Stimulated activated CD4-positive, alpha-beta T cell treated with anti-CD3 and anti-CD28 coated beads, Interleukin-12 subunit alpha, Interleukin-12 subunit beta, amount 100 ng/mL, for 4 hours (primary cell): ENCODE data around the gene OPN5.

ENCODE experiments used
- DNase-seq: peaks from one replicate; pipeline ENCODE4 v3.0.0-alpha.2; 2020

The OPN5 gene

GRCh38 chr6:47789553-47789952, 7.7 kb downstream of the OPN5 start:
- no peak for DNase-seq

- DNase-seq = no peak
These were observed 10.4 kb downstream of the OPN5 start for GRCh38 chr6:47792216-47792733.

- no peak for DNase-seq
These were observed 12.8 kb downstream of the OPN5 start for GRCh38 chr6:47794577-47795135.

- DNase-seq = no peak
These were observed 20.2 kb downstream of the OPN5 start for GRCh38 chr6:47801984-47802383.

- no peak for DNase-seq
These were observed 23.0 kb downstream of the OPN5 start for GRCh38 chr6:47804821-47805220.

DNA sequence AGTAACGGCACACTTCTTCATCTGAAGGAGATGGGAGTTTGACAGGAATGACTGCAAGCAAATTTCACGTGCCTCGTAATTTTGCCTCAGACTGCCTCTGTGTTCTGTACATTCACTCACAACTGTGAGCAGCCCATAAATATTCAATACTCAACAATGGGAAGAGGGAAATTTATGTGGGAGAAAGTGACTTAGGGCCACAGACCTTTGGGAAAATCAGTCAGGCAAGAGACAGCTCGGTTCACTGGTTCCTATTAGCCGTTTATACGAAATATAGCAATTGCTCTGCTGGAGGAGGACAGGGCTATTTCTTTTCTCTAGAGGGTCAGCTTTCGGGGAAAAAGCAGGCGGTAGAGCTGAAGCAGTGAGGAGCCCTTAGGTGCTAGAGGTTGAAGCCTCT, 28.0 kb downstream of the OPN5 start:
- DNase-seq = no peak

DNA sequence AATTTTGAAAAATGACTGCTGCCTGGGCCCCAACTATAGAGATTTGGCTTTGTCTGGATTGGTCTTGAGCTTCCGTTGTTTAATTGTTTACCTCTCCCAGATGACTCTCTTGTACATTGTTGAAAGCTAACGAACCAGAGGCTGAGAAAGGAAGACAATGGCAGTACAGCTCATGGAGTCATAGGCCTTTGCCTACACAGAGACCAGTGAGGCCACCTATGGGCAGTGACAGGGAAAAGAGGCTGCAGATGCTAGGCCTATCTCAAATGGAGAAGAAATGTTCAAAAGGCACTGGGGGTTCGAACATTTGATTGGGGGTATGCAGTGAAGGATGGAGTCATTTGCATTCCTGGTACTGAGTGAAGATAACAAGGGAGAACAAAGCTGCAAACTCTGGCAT, 29.1 kb downstream of the OPN5 start:
- no peak for DNase-seq

- no peak for DNase-seq
These were observed 29.6 kb downstream of the OPN5 start for GRCh38 chr6:47811443-47811842.

DNA sequence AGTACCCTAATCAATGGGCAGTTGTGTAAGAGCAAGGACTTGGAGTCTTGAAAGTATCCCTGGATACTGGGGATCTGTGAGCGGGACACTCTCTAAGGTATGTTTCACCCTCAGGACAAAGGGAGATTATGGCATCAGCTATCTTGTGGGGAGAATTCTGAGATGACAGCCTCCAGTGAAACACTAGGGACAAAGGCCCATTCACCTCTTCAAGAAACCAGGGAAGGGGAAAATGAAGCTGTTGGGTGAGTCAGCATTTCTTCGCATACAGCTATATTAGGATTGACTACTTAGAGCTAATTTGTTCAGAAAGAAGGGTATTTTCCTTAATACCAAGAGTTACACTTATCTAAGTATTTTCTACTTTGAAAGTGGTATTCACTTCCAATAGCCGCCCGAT, 35.9 kb downstream of the OPN5 start:
- no peak for DNase-seq

DNA sequence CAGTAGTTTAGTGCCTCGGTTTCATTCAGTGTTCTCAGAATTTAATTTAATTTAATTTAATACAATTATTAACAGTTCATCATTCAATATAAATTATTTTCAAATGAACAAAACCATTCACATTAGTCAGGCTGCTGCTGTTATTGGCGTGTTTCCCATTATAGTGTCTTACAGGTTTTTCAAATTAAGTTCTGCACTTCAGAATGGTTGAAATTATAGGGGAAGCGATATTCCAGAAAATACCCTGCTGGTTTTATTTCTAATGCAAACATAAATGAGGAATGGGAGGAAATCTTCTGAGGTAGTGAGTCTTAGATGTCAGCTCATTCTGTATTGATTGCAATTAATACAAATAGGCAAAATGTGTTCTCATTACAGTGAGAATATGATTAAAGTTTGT, 37.6 kb downstream of the OPN5 start:
- DNase-seq = no peak

DNA sequence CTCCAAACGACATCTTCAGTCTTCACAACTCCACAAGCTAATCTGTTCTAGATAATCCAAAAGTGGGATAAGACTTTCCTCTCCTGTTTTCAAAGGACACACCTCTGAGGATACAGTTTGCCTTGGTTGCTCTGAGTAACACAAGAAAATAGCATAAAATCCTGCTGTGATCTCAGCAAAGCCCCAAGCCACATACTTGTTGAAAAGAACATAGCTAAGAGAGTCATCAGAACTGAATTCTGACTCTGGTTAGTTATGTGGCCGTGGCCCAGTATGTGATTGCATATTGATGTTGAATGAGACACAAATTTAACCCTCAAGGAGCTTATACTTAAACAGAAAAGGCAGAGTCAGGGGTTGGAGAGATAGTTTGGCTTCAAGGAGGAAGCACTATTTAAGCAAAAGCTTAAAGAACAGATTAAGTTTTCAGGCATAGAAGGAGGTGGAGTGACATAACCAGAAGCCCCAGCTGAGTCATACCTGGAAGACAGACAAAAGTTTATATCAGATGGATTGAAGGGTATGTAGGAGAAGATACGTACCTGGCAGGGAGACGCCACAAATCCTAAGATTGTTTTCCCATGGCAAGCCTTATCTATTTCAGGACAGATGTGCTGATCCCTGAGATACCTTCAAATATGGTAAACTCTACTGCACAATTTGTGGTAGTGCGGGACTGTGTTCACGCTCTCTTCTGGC, 41.2 kb downstream of the OPN5 start:
- no peak for DNase-seq

- DNase-seq = no peak
These were observed 50.7 kb downstream of the OPN5 start for GRCh38 chr6:47832386-47833100.

- DNase-seq = no peak
These were observed 52.4 kb downstream of the OPN5 start for GRCh38 chr6:47834196-47834595.

GRCh38 chr6:47836046-47836445, 54.2 kb downstream of the OPN5 start:
- no peak for DNase-seq

GRCh38 chr6:47836639-47837038, 54.8 kb downstream of the OPN5 start:
- DNase-seq = no peak

GRCh38 chr6:47839645-47840044, 57.8 kb downstream of the OPN5 start:
- DNase-seq = no peak

GRCh38 chr6:47844881-47845280, 63.0 kb downstream of the OPN5 start:
- DNase-seq = no peak

DNA sequence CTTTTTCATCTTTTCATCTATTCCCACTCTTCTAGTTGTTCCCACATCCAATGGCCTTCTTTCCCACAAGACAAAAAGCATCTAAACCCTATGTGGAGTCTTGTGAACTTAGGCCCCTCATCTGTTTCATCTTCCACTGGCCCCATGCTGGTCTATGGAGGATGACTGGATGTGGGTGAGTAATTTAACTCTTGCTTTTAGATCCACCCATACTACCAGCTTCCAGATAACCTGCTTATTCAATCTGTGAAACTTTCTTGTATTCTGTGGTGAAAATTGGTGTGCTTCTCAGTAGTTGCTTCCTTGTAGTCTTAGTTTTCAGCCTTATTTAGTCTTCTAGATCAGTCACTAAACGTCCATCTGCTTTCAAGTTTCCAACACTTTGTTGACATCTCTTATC, 64.9 kb downstream of the OPN5 start:
- DNase-seq = no peak

GRCh38 chr6:47851091-47851490, 69.3 kb downstream of the OPN5 start:
- DNase-seq = no peak

DNA sequence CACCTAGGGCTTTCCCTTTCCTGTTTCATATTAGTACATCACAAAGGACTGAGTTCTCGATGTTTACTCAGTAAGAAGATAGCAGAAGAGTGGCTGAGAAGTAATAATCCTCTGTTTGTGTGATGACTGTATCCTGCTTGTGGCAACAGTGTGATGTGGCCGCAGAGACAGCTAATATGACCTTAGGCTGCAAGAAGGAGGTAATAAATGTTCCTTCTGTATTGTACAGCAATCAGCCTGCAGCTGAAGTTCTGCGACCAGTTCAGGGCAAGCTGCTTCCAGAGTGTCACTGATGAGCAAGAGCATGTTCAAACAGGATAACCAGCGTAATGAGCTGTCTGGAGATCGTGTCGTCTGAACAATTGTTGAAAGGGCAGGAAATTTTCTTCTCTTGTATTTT, 70.9 kb downstream of the OPN5 start:
- no peak for DNase-seq

DNA sequence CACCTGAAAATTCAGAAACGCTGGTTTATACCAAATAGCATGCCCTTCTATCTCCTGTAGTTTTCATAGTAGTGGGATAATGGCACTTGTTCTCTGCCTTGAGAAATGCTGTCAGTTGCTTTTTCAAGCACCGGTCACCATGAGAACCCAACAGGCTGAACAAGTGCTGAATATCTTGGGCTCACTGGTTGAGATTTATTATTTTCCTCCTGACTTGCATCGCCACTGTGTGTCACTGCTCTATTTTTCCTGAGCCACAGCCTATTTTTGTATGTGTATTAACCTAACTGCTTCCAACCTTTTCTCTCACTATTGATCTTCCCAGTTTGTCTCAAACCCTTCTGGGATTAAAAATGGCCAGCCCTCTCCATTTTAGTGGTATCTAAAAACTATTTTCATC, 71.9 kb downstream of the OPN5 start:
- DNase-seq = no peak

- DNase-seq = no peak
These were observed 73.1 kb downstream of the OPN5 start for GRCh38 chr6:47854971-47855370.

- no peak for DNase-seq
These were observed 77.3 kb downstream of the OPN5 start for GRCh38 chr6:47859175-47859574.

- no peak for DNase-seq
These were observed 80.9 kb downstream of the OPN5 start for GRCh38 chr6:47862731-47863130.
